Measurements from ENCODE around the gene PSMB2. TPM values are rescaled to one million over a fixed set of nuclear protein-coding genes. Genes with fewer than 3 reads are reported as not detected.

The PSMB2 gene
- total RNA-seq, result 25.8 and 47.1 TPM in 2 replicates

GRCh38 chr1:35641233-35641866, at the start of gene PSMB2:
TSS of gene PSMB2 (minus strand) at chr1:35641526. CDS start at chr1:35641432, 94 bp downstream.

DNA sequence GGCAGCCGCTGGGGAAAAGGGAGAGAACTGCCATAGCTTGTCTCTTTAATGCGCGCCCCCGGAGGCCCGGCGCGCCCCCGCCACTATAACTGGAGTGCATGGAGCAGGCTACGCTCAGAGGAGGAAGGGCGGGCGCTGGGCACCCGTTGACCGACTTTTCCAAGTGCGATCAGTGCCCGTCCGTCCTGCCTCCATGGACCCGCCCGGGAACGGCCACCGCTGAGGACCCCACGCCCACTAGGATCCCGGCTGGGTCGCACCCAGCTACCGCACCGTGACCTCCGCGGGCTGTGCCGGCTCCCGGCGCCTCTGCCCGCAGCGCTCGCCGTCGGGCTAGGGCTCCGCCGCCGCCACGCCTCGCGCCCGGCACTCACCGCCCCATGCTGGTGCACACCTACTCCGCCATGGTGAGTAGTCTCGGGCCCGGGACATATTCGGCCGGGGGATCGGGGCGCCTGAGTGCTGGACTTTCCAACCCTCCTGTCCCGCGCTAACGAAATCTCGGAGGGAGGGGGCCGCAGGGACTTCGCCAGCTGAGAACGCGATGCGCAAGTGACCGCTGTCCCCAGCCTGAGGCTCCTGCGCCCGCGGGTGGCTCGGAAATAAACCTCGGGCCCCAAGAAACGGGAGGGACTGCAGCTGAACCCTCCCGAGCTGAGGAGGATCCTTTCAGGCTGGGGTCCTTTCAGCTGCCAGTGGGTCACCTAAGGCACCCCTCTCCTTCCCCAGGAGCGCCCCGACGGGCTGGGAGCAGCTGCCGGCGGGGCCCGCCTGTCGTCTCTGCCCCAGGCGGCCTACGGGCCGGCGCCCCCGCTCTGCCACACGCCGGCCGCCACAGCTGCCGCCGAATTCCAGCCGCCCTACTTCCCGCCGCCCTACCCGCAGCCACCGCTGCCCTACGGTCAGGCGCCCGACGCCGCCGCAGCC, 67.9 kb downstream of the PSMB2 start, which contains the start of gene TFAP2E:
TFAP2E (plus strand) TSS at position 117 of the 927 bp plus-strand sequence; CDS start at position 381, 264 bp downstream.

DNA sequence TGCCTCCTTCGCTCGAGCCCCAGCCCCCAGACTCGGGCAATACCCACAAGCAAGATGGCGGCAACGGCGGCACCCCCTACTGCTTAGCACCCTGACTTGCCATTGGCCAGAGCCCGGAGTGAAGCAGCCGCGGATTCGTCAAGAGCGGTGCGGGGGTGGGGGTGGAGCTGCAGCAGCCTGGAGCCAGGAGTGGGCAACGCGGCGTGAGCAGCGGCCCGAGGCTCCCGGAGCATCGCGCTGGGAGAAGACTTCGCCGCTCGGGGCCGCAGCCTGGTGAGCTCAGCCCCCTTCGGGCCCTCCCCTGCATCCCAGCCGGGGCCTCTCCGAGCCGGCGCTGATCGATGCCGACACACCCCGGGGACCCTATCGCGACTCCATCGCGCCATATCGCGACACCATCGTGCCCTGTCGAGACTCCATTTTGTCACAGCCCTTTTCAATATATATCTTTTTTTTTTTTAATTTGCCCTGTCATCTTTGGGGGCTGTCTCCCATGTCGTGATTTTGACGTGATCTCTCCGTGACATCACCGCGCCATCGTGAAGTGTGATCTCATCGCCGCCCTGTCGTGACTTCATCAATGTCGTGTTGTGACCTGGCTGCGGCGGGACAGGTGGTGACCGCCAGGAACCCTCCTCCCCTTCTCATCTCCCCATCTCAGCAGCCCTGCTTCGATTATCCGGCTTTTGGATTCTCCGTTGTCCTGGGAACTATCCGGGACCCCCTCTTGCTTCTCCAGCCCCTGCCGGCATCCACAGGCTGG, 83.5 kb downstream of the PSMB2 start, which contains the start of gene NCDN:
NCDN (plus strand) TSS at position 189 of the 763 bp plus-strand sequence; CDS start at position 581, 392 bp downstream.

GRCh38 chr1:35557118-35557610, 84.2 kb downstream of the PSMB2 start, which contains the start of gene KIAA0319L:
TSS of gene KIAA0319L (minus strand) at chr1:35557403. CDS start at chr1:35554491, 2,912 bp downstream.

Other genes starting within 250 kb of the PSMB2 start
- 61.3 and 95.4 TPM in 2 replicates for gene KIAA0319L, start 84.1 kb downstream of the PSMB2 start, total RNA-seq
- 36.4 and 39.4 TPM in 2 replicates for gene NCDN, start 83.7 kb downstream of the PSMB2 start, total RNA-seq
- under 0.01 TPM in 1 of 2 replicates, not detected in the other for gene TFAP2E, start 68.2 kb downstream of the PSMB2 start, total RNA-seq
- gene C1orf216, start 77.4 kb upstream of the PSMB2 start, total RNA-seq, result 11.2 and 15.2 TPM in 2 replicates
- 0.88 and 37.7 TPM in 2 replicates for gene CLSPN, start 128.5 kb upstream of the PSMB2 start, total RNA-seq
- 14.7 and 16.6 TPM in 2 replicates for gene AGO4, start 166.5 kb upstream of the PSMB2 start, total RNA-seq
- 18.8 and 37.8 TPM in 2 replicates for gene AGO1, start 241.7 kb upstream of the PSMB2 start, total RNA-seq

All from placental pericyte (primary cell).